Skeletal muscle cell (primary cell): ENCODE results near the gene PSMC3.

Experiments used
- DNase-seq: peaks from one replicate; pipeline ENCODE4 v3.0.0-alpha.2; 2010; ENCODE audit warnings: low read depth
- H3K4me3 ChIP-seq: 2 replicates; pipeline ENCODE4 v1.5.1; 2011; ENCODE audit warnings: low read depth, mild to moderate bottlenecking, control low read depth, low read length, moderate library complexity

The PSMC3 gene

DNA sequence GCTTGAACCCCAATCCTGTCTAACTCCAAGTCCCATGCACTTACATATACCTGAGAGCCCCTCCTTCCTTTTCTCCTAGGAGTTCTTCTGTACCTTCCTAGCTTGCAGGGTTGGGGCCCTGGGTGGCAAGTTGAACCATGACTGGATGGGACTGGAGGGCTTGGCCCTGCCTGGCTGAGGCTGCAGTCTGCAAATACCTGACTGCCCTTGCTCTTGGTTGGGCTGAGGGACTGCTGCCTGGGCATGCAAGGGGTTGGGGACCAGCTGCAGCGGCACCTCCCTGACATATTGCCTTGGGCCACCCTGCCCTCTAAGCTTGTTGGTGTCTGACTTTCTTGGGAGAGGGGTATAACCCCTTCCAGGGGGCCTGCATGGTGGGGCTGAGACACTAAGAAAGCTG, 27.7 kb downstream of the PSMC3 start:
- DNase-seq, result no peak
- H3K4me3 ChIP-seq, result no peak overlapping the region

- H3K4me3 ChIP-seq, result no peak overlapping the region
- DNase-seq, result no peak
These were observed 28.2 kb downstream of the PSMC3 start for GRCh38 chr11:47398011-47398410.

GRCh38 chr11:47396049-47396320, 30.3 kb downstream of the PSMC3 start:
- no peak for DNase-seq
- H3K4me3 ChIP-seq, result no peak overlapping the region

DNA sequence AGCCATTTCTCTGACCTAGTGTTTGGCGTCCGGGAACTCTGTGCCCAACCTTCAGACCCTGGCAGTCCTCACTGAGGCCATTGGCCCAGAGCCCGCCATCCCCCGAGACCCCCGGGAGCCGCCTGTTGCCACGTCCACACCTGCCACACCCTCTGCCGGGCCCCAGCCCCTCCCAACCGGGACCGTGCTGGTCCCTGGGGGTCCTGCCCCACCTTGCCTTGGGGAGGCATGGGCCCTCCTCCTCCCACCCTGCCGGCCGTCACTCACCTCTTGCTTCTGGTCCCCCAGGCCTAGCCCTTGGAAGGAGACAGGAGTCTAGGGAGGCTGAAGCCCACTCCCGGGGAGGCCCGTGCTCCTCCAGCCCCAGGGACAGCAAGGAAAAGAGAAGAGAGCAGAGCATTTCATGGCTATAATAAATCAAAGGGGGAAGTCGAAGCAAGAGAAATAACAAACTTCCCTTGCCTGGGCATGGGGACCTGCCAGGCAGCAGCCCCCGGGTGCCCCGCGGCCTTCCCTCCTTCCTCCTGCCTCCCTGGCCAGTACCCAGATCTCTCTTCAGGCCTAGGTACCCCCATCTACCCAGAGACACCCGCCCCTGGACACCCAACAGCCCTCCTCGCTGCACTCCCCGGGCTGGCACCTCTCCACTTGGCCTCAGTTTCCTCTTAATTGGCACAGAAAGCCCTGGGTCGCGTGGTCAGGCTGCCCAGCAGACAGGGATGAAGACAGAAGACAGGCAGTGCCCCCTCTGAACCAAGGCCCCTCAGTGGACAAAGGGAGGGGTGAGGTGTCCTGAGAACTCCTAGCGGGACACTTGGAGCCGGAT, 30.8 kb downstream of the PSMC3 start:
- H3K4me3 ChIP-seq, result no peak overlapping the region
- no peak for DNase-seq

- no peak overlapping the region for H3K4me3 ChIP-seq
- no peak for DNase-seq
These were observed 31.7 kb downstream of the PSMC3 start for GRCh38 chr11:47394322-47395222.

DNA sequence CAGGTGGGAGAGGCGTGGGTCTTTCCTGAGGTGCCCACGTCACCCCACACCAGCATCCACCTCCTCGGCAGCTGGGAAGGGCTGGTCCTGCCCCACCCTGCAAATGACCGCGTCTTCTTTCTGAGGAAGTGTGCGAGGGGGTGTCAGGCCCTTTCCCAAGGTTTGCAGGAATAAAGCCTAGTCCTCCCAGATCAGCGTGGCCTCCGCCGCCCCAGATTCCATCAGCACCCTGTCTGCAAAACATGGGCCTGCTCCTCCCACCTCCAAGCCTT, 32.3 kb downstream of the PSMC3 start:
- H3K4me3 ChIP-seq, result no peak overlapping the region

DNA sequence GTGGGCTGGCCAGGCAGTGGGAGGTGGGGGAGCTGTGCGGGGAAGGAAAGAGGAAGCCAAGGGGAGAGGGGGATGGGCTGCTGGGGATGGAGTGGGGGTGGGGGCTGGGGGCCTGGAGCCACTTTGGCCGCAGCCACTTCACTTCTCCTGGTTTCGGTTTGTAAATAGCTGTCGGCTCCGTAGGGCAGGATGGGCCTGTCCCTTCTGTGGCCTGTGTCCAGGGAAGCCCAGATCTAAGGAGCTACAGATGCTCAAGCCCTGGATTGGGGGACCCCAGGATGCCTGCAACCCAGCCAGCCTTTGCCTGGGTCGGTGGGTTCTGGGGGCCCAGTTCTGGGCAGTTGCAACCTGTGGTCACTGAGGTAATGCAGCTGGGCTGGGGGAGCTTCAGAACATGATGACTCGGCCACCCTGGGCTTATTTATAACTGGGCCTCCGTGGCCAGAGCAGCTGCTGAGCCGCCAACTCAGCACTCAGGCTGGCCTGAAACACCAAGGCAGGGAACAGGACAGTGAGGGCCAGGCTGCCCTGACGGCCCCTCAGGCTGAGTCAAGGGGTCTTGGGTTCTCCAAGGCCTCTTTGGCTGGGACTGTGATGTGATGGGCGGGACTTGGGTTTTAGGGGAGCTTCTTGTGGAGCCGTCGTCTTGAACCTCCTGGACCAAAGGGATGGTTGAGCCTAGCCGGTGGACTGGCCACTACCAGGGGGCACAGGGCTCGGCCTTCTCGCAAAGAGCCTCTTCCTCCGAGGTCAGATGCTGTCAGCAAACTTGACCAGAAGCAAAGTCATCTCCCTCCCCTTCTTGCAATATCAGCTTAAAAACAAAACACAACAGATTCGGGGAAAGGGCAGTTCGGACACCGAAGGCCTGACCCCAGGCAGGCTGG, 32.8 kb downstream of the PSMC3 start:
- DNase-seq, result peak; percentile 61
- no peak overlapping the region for H3K4me3 ChIP-seq

More for the DNA sequence above, 32.3 kb downstream of the PSMC3 start:
- no peak for DNase-seq

DNA sequence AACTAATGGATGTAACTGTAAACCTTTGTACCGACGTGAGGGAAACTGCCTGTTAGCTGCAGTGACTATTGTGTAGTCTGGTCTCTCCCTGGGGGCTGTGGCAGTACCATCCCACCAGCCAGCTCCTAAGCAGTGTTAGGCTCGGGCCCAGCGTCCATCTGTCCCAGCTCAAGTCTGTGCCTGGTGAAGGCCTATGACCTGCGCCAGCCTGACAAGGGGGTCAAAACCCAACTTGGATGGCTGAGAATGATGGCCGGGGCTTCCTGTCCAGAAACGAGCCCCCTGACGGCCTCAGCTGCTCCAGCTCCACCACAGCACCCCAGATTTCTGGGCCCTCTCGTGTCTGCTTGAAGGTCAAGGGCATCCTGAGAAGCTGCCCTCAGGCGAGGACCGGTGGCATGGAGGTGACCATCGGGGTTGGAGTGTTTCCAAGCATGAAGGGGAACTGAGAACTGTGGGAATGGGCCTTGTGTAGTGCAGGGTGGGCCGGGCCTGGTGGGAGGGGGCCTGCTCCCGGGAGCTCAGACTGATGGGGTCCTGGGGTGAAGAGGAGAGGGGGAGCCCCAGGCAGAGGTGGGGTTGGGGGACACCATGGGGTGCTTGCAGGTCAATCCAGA, 33.6 kb downstream of the PSMC3 start:
- DNase-seq, result no peak
- H3K4me3 ChIP-seq, result no peak overlapping the region

DNA sequence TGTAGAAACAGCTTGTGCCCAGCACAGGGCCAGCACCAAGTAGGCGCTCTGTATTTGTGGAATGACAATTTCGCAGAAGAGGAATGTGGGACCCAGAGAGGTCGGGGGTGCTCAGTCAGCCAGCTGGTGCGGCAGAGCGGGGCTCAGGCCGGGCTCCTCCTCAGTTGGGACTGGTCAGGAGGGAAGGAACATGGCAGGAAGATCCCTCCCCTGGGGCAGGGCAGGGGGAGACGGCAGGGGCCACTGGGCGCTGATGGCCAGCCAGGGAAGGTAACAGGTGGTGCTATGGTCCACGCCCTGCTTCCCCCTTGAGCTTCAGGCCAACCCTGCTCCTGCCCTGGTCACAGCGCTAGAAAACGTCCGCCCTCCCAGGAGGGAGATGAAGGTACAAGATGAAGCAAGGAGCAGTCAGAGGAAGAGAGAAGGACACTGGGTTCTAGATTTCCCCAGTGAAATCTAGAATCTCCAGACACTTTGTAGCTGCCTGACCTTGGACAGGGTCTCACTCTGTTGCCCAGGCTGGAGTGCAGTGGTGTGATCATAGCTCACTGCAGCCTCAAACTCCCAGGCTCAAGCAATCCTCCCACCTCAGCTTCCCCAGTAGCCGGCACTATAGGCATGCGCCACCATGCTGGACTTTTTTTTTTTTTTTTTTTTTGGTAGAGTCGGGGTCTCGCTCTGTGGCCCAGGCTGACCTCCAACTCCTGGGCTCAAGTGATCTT, 34.4 kb downstream of the PSMC3 start:
- H3K4me3 ChIP-seq, result no peak overlapping the region

GRCh38 chr11:47391077-47391583, 35.1 kb downstream of the PSMC3 start:
- H3K4me3 ChIP-seq, result no peak overlapping the region
- DNase-seq, result no peak

More for the DNA sequence above, 34.4 kb downstream of the PSMC3 start:
- no peak for DNase-seq

DNA sequence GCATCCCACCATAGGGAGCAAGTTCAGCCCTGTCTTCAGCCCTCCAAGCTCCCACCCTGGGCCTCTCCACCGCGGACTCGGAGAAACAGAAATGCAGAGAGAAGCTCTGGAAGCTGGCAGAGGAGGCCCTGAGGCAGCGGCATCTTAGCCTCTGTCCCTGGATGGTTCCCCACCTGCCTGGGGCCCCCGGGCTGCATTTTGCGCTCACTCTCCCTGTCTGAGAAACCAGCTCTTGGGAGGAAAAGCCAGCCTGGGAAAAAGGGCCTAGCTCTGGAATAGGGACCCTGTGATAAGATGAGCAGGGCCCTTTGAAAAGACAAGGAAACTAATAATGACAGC, 35.8 kb downstream of the PSMC3 start:
- H3K4me3 ChIP-seq, result no peak overlapping the region
- DNase-seq, result no peak

DNA sequence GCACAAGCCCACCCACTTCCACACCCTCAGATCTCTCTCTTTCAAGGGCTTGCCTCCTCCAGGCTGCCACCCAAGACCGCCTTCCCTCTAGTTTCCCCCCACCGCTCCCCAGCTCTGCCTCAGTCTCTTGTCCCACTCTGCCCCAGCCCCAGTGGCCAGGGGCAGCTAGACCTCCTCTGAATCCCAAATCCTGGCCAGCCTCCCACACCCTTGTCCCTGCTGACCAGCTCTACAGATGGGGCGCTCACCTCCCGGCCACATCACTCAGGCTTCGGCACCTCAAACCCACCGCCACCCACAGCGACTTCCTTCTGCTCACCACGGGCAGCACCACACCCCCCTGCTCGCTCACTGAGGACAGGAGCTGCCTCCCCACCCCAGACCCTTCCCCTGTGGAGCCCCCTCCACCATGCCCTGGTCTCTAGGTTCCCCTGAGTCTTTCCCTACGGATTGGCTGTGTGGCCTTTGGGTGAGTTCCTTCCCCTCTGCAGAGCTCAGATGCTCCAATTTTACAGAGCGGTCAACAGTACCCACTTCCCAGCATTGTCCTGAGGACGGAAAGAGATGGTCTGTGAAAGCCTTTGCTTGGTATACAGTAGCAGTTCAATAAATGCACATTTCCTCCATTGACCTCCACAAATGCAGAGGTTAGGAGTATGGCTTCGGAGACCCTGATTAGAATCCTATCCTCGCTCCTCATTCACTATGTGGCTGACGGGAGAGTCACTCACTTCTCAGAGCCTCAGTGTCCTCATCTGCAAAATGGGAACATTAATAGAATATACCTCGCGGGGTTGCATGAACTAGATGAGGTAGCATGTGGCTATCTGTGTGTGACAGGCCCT, 36.4 kb downstream of the PSMC3 start:
- DNase-seq, result no peak
- H3K4me3 ChIP-seq, result no peak overlapping the region

DNA sequence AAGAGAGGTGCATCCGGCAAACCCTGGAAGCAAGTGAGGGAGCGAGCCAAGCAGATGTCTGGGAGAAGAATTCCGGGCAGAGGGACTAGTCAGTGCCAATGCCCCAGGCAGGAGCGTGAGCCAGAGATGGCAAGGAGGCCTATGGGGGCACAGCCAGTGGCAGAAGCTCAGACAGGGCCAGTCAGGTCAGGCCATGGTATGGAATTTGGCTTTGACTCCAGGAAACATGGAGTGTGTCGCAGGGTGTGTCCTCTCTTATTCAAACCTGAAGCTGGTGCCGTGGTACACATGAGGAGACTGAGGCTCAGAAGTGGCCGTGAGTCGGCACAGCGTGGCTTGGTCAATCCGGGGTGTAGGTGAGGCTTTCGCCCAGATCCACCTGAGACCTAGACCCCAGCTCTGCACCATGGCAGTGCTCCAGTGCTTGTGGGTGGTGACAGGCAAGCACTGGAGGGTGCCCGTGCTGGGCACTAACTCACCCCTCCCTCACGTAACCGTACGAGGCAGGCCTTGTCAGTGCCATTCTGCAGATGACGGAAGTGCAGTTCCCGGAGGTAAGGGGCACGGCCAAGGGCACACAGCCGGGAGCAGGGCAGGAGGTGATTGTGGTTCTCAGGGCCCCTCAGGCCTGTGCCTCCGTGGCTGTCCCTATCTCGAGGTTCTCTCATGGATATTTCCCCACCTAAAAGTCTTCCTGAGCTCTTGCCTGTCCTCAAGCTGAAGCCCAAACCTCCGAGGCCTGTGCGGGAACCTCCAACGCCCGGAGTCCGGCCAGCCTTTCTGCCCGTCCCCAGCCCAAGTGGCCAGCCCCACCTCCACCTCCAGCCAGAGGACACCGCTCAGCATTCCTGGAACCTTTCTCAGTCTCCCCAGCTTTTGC, 37.3 kb downstream of the PSMC3 start:
- DNase-seq, result no peak
- H3K4me3 ChIP-seq, result no peak overlapping the region

DNA sequence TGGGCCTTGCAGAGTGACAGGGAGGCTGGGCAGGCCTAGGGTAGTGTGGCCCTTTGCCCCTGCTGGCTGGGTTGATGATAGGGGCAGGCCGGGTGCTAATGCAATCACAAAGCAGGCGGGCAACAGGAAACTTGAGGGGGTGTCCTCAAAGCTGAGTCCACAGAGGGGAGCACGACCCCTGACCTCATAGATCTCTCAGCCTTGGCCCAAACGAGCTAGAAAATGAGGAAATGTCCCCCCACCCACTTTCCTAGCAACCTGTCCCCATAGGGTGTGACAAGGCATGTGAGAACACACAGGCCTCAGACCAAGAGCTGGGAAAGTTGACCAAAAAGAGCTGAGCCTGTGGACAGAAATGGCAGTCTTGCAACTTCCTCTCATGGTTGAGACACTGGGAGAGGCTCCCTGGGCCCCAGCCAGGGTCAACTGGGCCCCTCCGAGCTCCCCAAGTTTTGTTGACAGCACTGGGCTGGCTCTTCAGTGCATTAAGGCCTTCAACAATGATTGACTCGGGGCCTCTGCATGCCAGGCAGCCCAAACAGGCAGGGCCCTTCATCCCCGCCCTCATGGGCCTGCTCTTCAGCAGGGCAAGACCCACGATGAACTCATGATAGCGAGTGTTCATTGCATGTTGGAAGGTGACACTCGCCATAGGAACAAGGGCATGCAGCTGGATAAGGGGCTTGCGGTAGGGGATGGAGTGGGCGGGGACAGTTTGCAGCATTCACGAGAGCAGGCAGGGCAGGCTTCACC, 38.1 kb downstream of the PSMC3 start:
- no peak overlapping the region for H3K4me3 ChIP-seq

GRCh38 chr11:47384498-47384897, 41.7 kb downstream of the PSMC3 start:
- H3K4me3 ChIP-seq, result no peak overlapping the region
- DNase-seq, result no peak

More for the DNA sequence above, 38.1 kb downstream of the PSMC3 start:
- DNase-seq, result no peak

GRCh38 chr11:47383071-47383470, 43.2 kb downstream of the PSMC3 start:
- H3K4me3 ChIP-seq, result no peak overlapping the region
- DNase-seq, result no peak

GRCh38 chr11:47380078-47380477, 46.2 kb downstream of the PSMC3 start:
- H3K4me3 ChIP-seq, result no peak overlapping the region
- no peak for DNase-seq
